Measurements from ENCODE around the gene SAMD4B.

SAMD4B gene

GRCh38 chr19:39341129-39341718, 997 bp upstream of the SAMD4B start:
- H3K9me3 ChIP-seq (ENCODE audit: low read length): no peaks in the 10 kb centered on the region
- H3K36me3 ChIP-seq (ENCODE audit: insufficient read depth, low read length): peaks cover 10% of the 10 kb centered on the region
- H3K4me1 ChIP-seq (ENCODE audit: insufficient read depth, low read length): peaks cover 38% of the 10 kb centered on the region
- H3K9ac ChIP-seq (ENCODE audit: low read length): peak overlapping the region; percentile 82
- H3K4me3 ChIP-seq (ENCODE audit: low read depth in 1 of 2, low read length in 2 of 2): peak overlapping the region; percentile 85 to 99
- peak overlapping the region; percentile 92 for H3K27ac ChIP-seq (ENCODE audit: low read depth, low read length)
- no peaks in the 10 kb centered on the region for H3K27me3 ChIP-seq (ENCODE audit: control insufficient read depth in 1 of 2, insufficient read depth in 2 of 2, low read length in 2 of 2)

- Histone ChIP-seq H3K27ac (ENCODE audit: low read depth, low read length) (peak overlapping the region; percentile 78), H3K36me3 (ENCODE audit: insufficient read depth, low read length) (peaks cover 14% of the 10 kb centered on the region), H3K4me3 (ENCODE audit: low read depth in 1 of 2, low read length in 2 of 2) (peak overlapping the region; percentile 78 to 85), H3K9me3 (ENCODE audit: low read length) (no peaks in the 10 kb centered on the region), H3K27me3 (ENCODE audit: control insufficient read depth in 1 of 2, insufficient read depth in 2 of 2, low read length in 2 of 2) (no peaks in the 10 kb centered on the region), H3K4me1 (ENCODE audit: insufficient read depth, low read length) (peaks cover 43% of the 10 kb centered on the region), H3K9ac (ENCODE audit: low read length) (peak overlapping the region; percentile 78)
Observed at GRCh38 chr19:39342647-39343305, 555 bp downstream of the SAMD4B start.

- Histone ChIP-seq H3K27me3 (ENCODE audit: control insufficient read depth in 1 of 2, insufficient read depth in 2 of 2, low read length in 2 of 2) (no peaks in the 10 kb centered on the region), H3K4me3 (ENCODE audit: low read depth in 1 of 2, low read length in 2 of 2) (no peak overlapping the region), H3K36me3 (ENCODE audit: insufficient read depth, low read length) (peaks cover 18% of the 10 kb centered on the region), H3K9ac (ENCODE audit: low read length) (peak overlapping the region; percentile 2), H3K9me3 (ENCODE audit: low read length) (no peaks in the 10 kb centered on the region), H3K4me1 (ENCODE audit: insufficient read depth, low read length) (peaks cover 37% of the 10 kb centered on the region), H3K27ac (ENCODE audit: low read depth, low read length) (no peak overlapping the region)
Observed at GRCh38 chr19:39345956-39346355, 3.7 kb downstream of the SAMD4B start.

- H3K9me3 ChIP-seq (ENCODE audit: low read length): no peaks in the 10 kb centered on the region
- no peak overlapping the region for H3K4me3 ChIP-seq (ENCODE audit: low read depth in 1 of 2, low read length in 2 of 2)
- H3K9ac ChIP-seq (ENCODE audit: low read length): no peak overlapping the region
- peaks cover 40% of the 10 kb centered on the region for H3K4me1 ChIP-seq (ENCODE audit: insufficient read depth, low read length)
- H3K36me3 ChIP-seq (ENCODE audit: insufficient read depth, low read length): peaks cover 26% of the 10 kb centered on the region
- no peaks in the 10 kb centered on the region for H3K27me3 ChIP-seq (ENCODE audit: control insufficient read depth in 1 of 2, insufficient read depth in 2 of 2, low read length in 2 of 2)
- H3K27ac ChIP-seq (ENCODE audit: low read depth, low read length): no peak overlapping the region
Observed at GRCh38 chr19:39347332-39348164, 5.3 kb downstream of the SAMD4B start.

GRCh38 chr19:39349326-39349725, 7.1 kb downstream of the SAMD4B start:
- peaks cover 31% of the 10 kb centered on the region for H3K36me3 ChIP-seq (ENCODE audit: insufficient read depth, low read length)

GRCh38 chr19:39350156-39350555, 7.9 kb downstream of the SAMD4B start:
- Histone ChIP-seq H3K9ac (ENCODE audit: low read length) (no peak overlapping the region), H3K4me3 (ENCODE audit: low read depth in 1 of 2, low read length in 2 of 2) (no peak overlapping the region), H3K9me3 (ENCODE audit: low read length) (no peaks in the 10 kb centered on the region), H3K4me1 (ENCODE audit: insufficient read depth, low read length) (peaks cover 22% of the 10 kb centered on the region), H3K27me3 (ENCODE audit: control insufficient read depth in 1 of 2, insufficient read depth in 2 of 2, low read length in 2 of 2) (no peaks in the 10 kb centered on the region), H3K36me3 (ENCODE audit: insufficient read depth, low read length) (peaks cover 39% of the 10 kb centered on the region), H3K27ac (ENCODE audit: low read depth, low read length) (no peak overlapping the region)

More at GRCh38 chr19:39349326-39349725, 7.1 kb downstream of the SAMD4B start:
- Histone ChIP-seq H3K27ac (ENCODE audit: low read depth, low read length) (no peak overlapping the region), H3K4me3 (ENCODE audit: low read depth in 1 of 2, low read length in 2 of 2) (no peak overlapping the region), H3K9ac (ENCODE audit: low read length) (no peak overlapping the region), H3K4me1 (ENCODE audit: insufficient read depth, low read length) (peaks cover 29% of the 10 kb centered on the region), H3K27me3 (ENCODE audit: control insufficient read depth in 1 of 2, insufficient read depth in 2 of 2, low read length in 2 of 2) (no peaks in the 10 kb centered on the region), H3K9me3 (ENCODE audit: low read length) (no peaks in the 10 kb centered on the region)

- no peaks in the 10 kb centered on the region for H3K27me3 ChIP-seq (ENCODE audit: control insufficient read depth in 1 of 2, insufficient read depth in 2 of 2, low read length in 2 of 2)
- no peaks in the 10 kb centered on the region for H3K9me3 ChIP-seq (ENCODE audit: low read length)
- peaks cover 40% of the 10 kb centered on the region for H3K36me3 ChIP-seq (ENCODE audit: insufficient read depth, low read length)
- H3K27ac ChIP-seq (ENCODE audit: low read depth, low read length): no peak overlapping the region
- H3K4me1 ChIP-seq (ENCODE audit: insufficient read depth, low read length): peaks cover 14% of the 10 kb centered on the region
- no peak overlapping the region for H3K9ac ChIP-seq (ENCODE audit: low read length)
- no peak overlapping the region for H3K4me3 ChIP-seq (ENCODE audit: low read depth in 1 of 2, low read length in 2 of 2)
Observed at GRCh38 chr19:39351537-39352064, 9.4 kb downstream of the SAMD4B start.

- peaks cover 9% of the 10 kb centered on the region for H3K4me1 ChIP-seq (ENCODE audit: insufficient read depth, low read length)
- no peak overlapping the region for H3K9ac ChIP-seq (ENCODE audit: low read length)
- no peak overlapping the region for H3K4me3 ChIP-seq (ENCODE audit: low read depth in 1 of 2, low read length in 2 of 2)
- no peak overlapping the region for H3K27ac ChIP-seq (ENCODE audit: low read depth, low read length)
- no peaks in the 10 kb centered on the region for H3K9me3 ChIP-seq (ENCODE audit: low read length)
- H3K27me3 ChIP-seq (ENCODE audit: control insufficient read depth in 1 of 2, insufficient read depth in 2 of 2, low read length in 2 of 2): no peaks in the 10 kb centered on the region
- peaks cover 50% of the 10 kb centered on the region for H3K36me3 ChIP-seq (ENCODE audit: insufficient read depth, low read length)
Observed at GRCh38 chr19:39352381-39353255, 10.4 kb downstream of the SAMD4B start.

- Histone ChIP-seq H3K9me3 (ENCODE audit: low read length) (no peaks in the 10 kb centered on the region), H3K27me3 (ENCODE audit: control insufficient read depth in 1 of 2, insufficient read depth in 2 of 2, low read length in 2 of 2) (no peaks in the 10 kb centered on the region), H3K27ac (ENCODE audit: low read depth, low read length) (no peak overlapping the region), H3K4me1 (ENCODE audit: insufficient read depth, low read length) (peaks cover 9% of the 10 kb centered on the region), H3K4me3 (ENCODE audit: low read depth in 1 of 2, low read length in 2 of 2) (no peak overlapping the region), H3K36me3 (ENCODE audit: insufficient read depth, low read length) (peaks cover 67% of the 10 kb centered on the region), H3K9ac (ENCODE audit: low read length) (no peak overlapping the region)
Observed at GRCh38 chr19:39355253-39355652, 13.0 kb downstream of the SAMD4B start.

- no peak overlapping the region for H3K9ac ChIP-seq (ENCODE audit: low read length)
- no peaks in the 10 kb centered on the region for H3K9me3 ChIP-seq (ENCODE audit: low read length)
- H3K27ac ChIP-seq (ENCODE audit: low read depth, low read length): no peak overlapping the region
- no peak overlapping the region for H3K4me3 ChIP-seq (ENCODE audit: low read depth in 1 of 2, low read length in 2 of 2)
- H3K4me1 ChIP-seq (ENCODE audit: insufficient read depth, low read length): peaks cover 12% of the 10 kb centered on the region
- H3K27me3 ChIP-seq (ENCODE audit: control insufficient read depth in 1 of 2, insufficient read depth in 2 of 2, low read length in 2 of 2): no peaks in the 10 kb centered on the region
- peaks cover 75% of the 10 kb centered on the region for H3K36me3 ChIP-seq (ENCODE audit: insufficient read depth, low read length)
Observed at GRCh38 chr19:39356073-39356472, 13.9 kb downstream of the SAMD4B start.
